GM18907 (cell line): ENCODE data around the gene ST8SIA5.
"Not testable (repeated sequence)": the region's sequence is repeated elsewhere in the genome, so short reads cannot be mapped to it uniquely, and the experiment has no call there.

Experiments used
- ATAC-seq: cut with Tn5 transposase; IDR thresholded peaks from one replicate; pipeline ENCODE4 v1.9.1; 2021; ENCODE audit warnings: mild to moderate bottlenecking, moderate library complexity; ENCODE audit not compliant: unreplicated experiment

Gene ST8SIA5

GRCh38 chr18:46756559-46757201 lies at the start of gene ST8SIA5:
Gene ST8SIA5 (minus strand): TSS chr18:46757053. CDS start chr18:46756508, 545 bp downstream.
- ATAC-seq, result no peak

GRCh38 chr18:46795945-46796344 lies 39.1 kb upstream of the ST8SIA5 start:
- not testable (repeated sequence) for ATAC-seq

GRCh38 chr18:46794607-46795006 lies 37.8 kb upstream of the ST8SIA5 start:
- ATAC-seq, result no peak

GRCh38 chr18:46793565-46793964 lies 36.7 kb upstream of the ST8SIA5 start:
- ATAC-seq, result no peak

GRCh38 chr18:46789088-46789487 lies 32.2 kb upstream of the ST8SIA5 start:
- ATAC-seq, result no peak

- no peak for ATAC-seq
Measured at GRCh38 chr18:46787674-46788073, 30.8 kb upstream of the ST8SIA5 start.

- no peak for ATAC-seq
Measured at GRCh38 chr18:46772357-46772756, 15.5 kb upstream of the ST8SIA5 start.

GRCh38 chr18:46771141-46771540 lies 14.3 kb upstream of the ST8SIA5 start:
- ATAC-seq, result no peak

- ATAC-seq, result no peak
Measured at GRCh38 chr18:46770708-46771107, 13.9 kb upstream of the ST8SIA5 start.

- no peak for ATAC-seq
Measured at GRCh38 chr18:46768166-46768921, 11.5 kb upstream of the ST8SIA5 start.

- ATAC-seq, result no peak
Measured at GRCh38 chr18:46767217-46767616, 10.4 kb upstream of the ST8SIA5 start.

- ATAC-seq, result no peak
Measured at GRCh38 chr18:46764586-46764985, 7.7 kb upstream of the ST8SIA5 start.

- no peak for ATAC-seq
Measured at GRCh38 chr18:46761059-46761769, 4.4 kb upstream of the ST8SIA5 start.

GRCh38 chr18:46759890-46760289 lies 3.0 kb upstream of the ST8SIA5 start:
- ATAC-seq, result no peak

- ATAC-seq, result no peak
Measured at GRCh38 chr18:46756025-46756558, 761 bp downstream of the ST8SIA5 start.

GRCh38 chr18:46755315-46756024 lies 1.4 kb downstream of the ST8SIA5 start:
- ATAC-seq, result no peak

- ATAC-seq, result no peak
Measured at GRCh38 chr18:46754661-46755292, 2.1 kb downstream of the ST8SIA5 start.

GRCh38 chr18:46754188-46754587 lies 2.7 kb downstream of the ST8SIA5 start:
- peak; percentile 70 for ATAC-seq

- ATAC-seq, result no peak
Measured at GRCh38 chr18:46751882-46752281, 5.0 kb downstream of the ST8SIA5 start.

GRCh38 chr18:46750626-46751025 lies 6.2 kb downstream of the ST8SIA5 start:
- no peak for ATAC-seq
